Prostate gland (tissue), 2 donors: Measurements from ENCODE around the gene CD96.

Source experiments
- POLR2A ChIP-seq: fragments of 450-650 bp; IDR thresholded peaks from one replicate; pipeline ENCODE4 v1.6.1; 2016; ENCODE audit warnings: antibody characterized with exemption, mild to moderate bottlenecking
- TF ChIP-seq, protein P1 (sequence below), 4 experiments: fragments of 200-600 bp in 2 of 4; fragments of 450-650 bp in 2 of 4; sonication (generic) in 2 of 4; IDR thresholded peaks; 1 replicate in 3 of 4; 2 replicates in 1 of 4; pipeline ENCODE4 v1.5.1; 2016 to 2019; ENCODE audit warnings: antibody characterized with exemption in 4 of 4, mild to moderate bottlenecking in 2 of 4, moderate library complexity in 2 of 4

DNA sequence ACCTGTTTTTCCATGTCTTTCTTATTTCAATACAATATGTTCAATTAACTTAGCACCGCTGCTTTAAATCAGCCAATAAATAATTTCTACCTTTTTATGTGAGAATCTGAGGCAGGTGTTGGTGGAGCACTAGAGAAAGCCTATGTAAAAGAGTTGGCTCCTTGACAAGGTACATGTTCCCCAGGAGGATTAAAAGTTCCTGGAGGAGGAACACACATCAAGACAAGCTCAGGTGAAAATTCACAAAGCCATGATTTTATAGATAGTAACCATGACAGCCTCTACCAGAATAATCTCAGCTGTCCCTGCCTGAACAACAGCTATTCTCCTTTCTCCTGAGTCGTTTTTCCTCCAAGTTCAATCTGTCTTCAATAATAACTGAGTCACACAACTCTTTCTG lies 56.6 kb downstream of the CD96 start:
- TF ChIP-seq, protein P1, sequence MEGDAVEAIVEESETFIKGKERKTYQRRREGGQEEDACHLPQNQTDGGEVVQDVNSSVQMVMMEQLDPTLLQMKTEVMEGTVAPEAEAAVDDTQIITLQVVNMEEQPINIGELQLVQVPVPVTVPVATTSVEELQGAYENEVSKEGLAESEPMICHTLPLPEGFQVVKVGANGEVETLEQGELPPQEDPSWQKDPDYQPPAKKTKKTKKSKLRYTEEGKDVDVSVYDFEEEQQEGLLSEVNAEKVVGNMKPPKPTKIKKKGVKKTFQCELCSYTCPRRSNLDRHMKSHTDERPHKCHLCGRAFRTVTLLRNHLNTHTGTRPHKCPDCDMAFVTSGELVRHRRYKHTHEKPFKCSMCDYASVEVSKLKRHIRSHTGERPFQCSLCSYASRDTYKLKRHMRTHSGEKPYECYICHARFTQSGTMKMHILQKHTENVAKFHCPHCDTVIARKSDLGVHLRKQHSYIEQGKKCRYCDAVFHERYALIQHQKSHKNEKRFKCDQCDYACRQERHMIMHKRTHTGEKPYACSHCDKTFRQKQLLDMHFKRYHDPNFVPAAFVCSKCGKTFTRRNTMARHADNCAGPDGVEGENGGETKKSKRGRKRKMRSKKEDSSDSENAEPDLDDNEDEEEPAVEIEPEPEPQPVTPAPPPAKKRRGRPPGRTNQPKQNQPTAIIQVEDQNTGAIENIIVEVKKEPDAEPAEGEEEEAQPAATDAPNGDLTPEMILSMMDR (IDR thresholded peaks at IDR 0.05) = no peak
- TF ChIP-seq POLR2A = no peak
